GM15510 (cell line): ENCODE results near the gene HDGF.
A peak's percentile ranks its signal among the peaks of the same experiment; 100 is the strongest.

Experiments
- POLR2A ChIP-seq: IDR thresholded peaks from 3 replicates; pipeline ENCODE4 v1.6.1; 2011; ENCODE audit warnings: borderline replicate concordance; ENCODE audit not compliant: insufficient read length; ENCODE audit errors: extremely low read depth

The HDGF gene

GRCh38 chr1:156741481-156741983, 9.9 kb downstream of the HDGF start:
- no peak for TF ChIP-seq POLR2A

GRCh38 chr1:156740741-156741480, 10.6 kb downstream of the HDGF start, which contains the start of gene MRPL24:
MRPL24 (minus strand) TSS chr1:156741088; CDS start chr1:156738704, 2,384 bp downstream.
- TF ChIP-seq POLR2A = peak; percentile 65

GRCh38 chr1:156740237-156740740, 11.2 kb downstream of the HDGF start:
- TF ChIP-seq POLR2A = no peak

GRCh38 chr1:156738916-156739315, 12.6 kb downstream of the HDGF start:
- TF ChIP-seq POLR2A = no peak

GRCh38 chr1:156738407-156738806, 13.1 kb downstream of the HDGF start:
- TF ChIP-seq POLR2A = no peak

- no peak for TF ChIP-seq POLR2A
These were observed 17.4 kb downstream of the HDGF start for GRCh38 chr1:156733989-156734584.

- peak; percentile 78 for TF ChIP-seq POLR2A
These were observed 22.6 kb downstream of the HDGF start, which contains the start of gene ISG20L2 for GRCh38 chr1:156728599-156729462. ISG20L2 (minus strand) TSS chr1:156728766; CDS start chr1:156727652, 1,114 bp downstream.

- TF ChIP-seq POLR2A = peak; percentile 80
These were observed 23.4 kb downstream of the HDGF start, which contains the start of gene METTL25B for GRCh38 chr1:156727926-156728598. METTL25B (plus strand) TSS chr1:156728469; CDS start chr1:156729105, 636 bp downstream.

- no peak for TF ChIP-seq POLR2A
These were observed 24.0 kb downstream of the HDGF start for GRCh38 chr1:156727492-156727891.

- TF ChIP-seq POLR2A = no peak
These were observed 24.8 kb downstream of the HDGF start for GRCh38 chr1:156726549-156727226.

GRCh38 chr1:156725683-156726280, 25.7 kb downstream of the HDGF start:
- TF ChIP-seq POLR2A = no peak

GRCh38 chr1:156721535-156721934, 29.9 kb downstream of the HDGF start:
- no peak for TF ChIP-seq POLR2A

- TF ChIP-seq POLR2A = no peak
These were observed 30.3 kb downstream of the HDGF start for GRCh38 chr1:156721131-156721530.
